OCI-LY7 (cell line): Measurements from ENCODE around the gene INSIG2. TPM values are rescaled to one million over a fixed set of nuclear protein-coding genes. Genes with fewer than 3 reads are reported as not detected.
A peak's percentile ranks its signal among the peaks of the same experiment; 100 is the strongest.

Source experiments
- BruUV-seq: library from RNA; stranded (reverse); fragments of 400-500 nt; replicated peaks from 2 replicates; lab custom pipeline; 2021; lab: Mats Ljungman, UMichigan
- CTCF ChIA-PET: fragments of 300-600 bp; sonication (Branson Sonifier 250); formaldehyde crosslinking; loops from one replicate; lab custom pipeline; 2022; ENCODE audit warnings: antibody characterized with exemption; ENCODE audit not compliant: unreplicated experiment; lab: Charles Lee
- POLR2A ChIA-PET: fragments of 300-600 bp; sonication (Branson Sonifier 250); formaldehyde crosslinking; loops from one replicate; lab custom pipeline; 2022; ENCODE audit warnings: antibody characterized with exemption; lab: Charles Lee
- DNase-seq: peaks from one replicate; pipeline ENCODE4 v3.0.0-alpha.2; 2015; ENCODE audit warnings: low spot score
- H2AFZ ChIP-seq: fragments of 200-600 bp; sonication (generic), shearing (Covaris generic); 2 replicates; pipeline ENCODE4 v1.6.1; 2014; ENCODE audit warnings: mild to moderate bottlenecking, antibody characterized with exemption, low read length, moderate library complexity
- H3K27ac ChIP-seq: fragments of 200-600 bp; sonication (generic); 2 replicates; pipeline ENCODE4 v1.5.1; 2014; ENCODE audit warnings: mixed run types, low read depth, mild to moderate bottlenecking, moderate library complexity, low read length, inconsistent platforms; ENCODE audit not compliant: poor library complexity, severe bottlenecking
- H3K36me3 ChIP-seq: fragments of 200-600 bp; sonication (generic); 2 replicates; pipeline ENCODE4 v1.6.1; 2014; ENCODE audit warnings: mild to moderate bottlenecking, antibody characterized with exemption, low read length, moderate library complexity, mixed read lengths; ENCODE audit not compliant: insufficient read depth
- H3K4me1 ChIP-seq: fragments of 200-600 bp; sonication (generic); 2 replicates; pipeline ENCODE4 v1.5.1; 2014; ENCODE audit warnings: mild to moderate bottlenecking, low read length; ENCODE audit not compliant: insufficient read depth, poor library complexity, severe bottlenecking
- H3K4me2 ChIP-seq: fragments of 200-600 bp; sonication (generic); 2 replicates; pipeline ENCODE4 v1.6.1; 2014; ENCODE audit warnings: mild to moderate bottlenecking, low read length
- H3K4me3 ChIP-seq: fragments of 200-600 bp; sonication (generic); 2 replicates; pipeline ENCODE4 v1.5.1; 2014; ENCODE audit warnings: mild to moderate bottlenecking, low read depth, low read length; ENCODE audit not compliant: poor library complexity, severe bottlenecking
- H3K79me2 ChIP-seq: fragments of 200-600 bp; sonication (generic); 2 replicates; pipeline ENCODE4 v1.6.1; 2016; ENCODE audit warnings: low read depth, mild to moderate bottlenecking, low read length, moderate library complexity, mixed read lengths; ENCODE audit not compliant: insufficient read depth
- H3K9me2 ChIP-seq: fragments of 200-600 bp; sonication (generic); 2 replicates; pipeline ENCODE4 v1.6.1; 2016; ENCODE audit warnings: mild to moderate bottlenecking, low read length, mixed read lengths; ENCODE audit not compliant: insufficient read depth
- H3K9me3 ChIP-seq: fragments of 200-600 bp; sonication (generic); 2 replicates; pipeline ENCODE4 v1.6.1; 2014; ENCODE audit warnings: mild to moderate bottlenecking, mixed run types, low read length, mixed read lengths
- H4K20me1 ChIP-seq: fragments of 200-600 bp; sonication (generic); 2 replicates; pipeline ENCODE4 v1.6.1; 2014; ENCODE audit warnings: mild to moderate bottlenecking, antibody characterized with exemption, low read length, moderate library complexity, mixed read lengths; ENCODE audit not compliant: insufficient read depth
- CTCF ChIP-seq: fragments of 200-600 bp; sonication (generic); conservative IDR thresholded peaks from 2 replicates; pipeline ENCODE4 v1.5.1; 2014; ENCODE audit warnings: mild to moderate bottlenecking, antibody characterized with exemption, low read length, moderate library complexity, mixed read lengths
- EZH2phosphoT487 ChIP-seq: fragments of 200-600 bp; sonication (generic); IDR thresholded peaks from 2 replicates; pipeline ENCODE4 v1.6.1; 2018; ENCODE audit warnings: low read depth, borderline replicate concordance, mild to moderate bottlenecking, mixed run types, antibody characterized with exemption, low read length, moderate library complexity, mixed read lengths
- intact Hi-C: fragments of 100-400 bp; cut with micrococcal nuclease; formaldehyde crosslinking; loops from one replicate; pipeline ENCODE4 v1.10.0; 2022; ENCODE audit not compliant: unreplicated experiment
- total RNA-seq, 2 experiments: library from RNA; depleted of rRNA in 1 of 2; stranded (reverse); fragments of >200 nt in 1 of 2; shearing (Covaris generic) in 1 of 2; gene quantifications; 2 replicates each; pipeline ENCODE4 v1.2.3, GENCODE V29; 2014 to 2022

INSIG2 gene
- total RNA-seq, 2 experiments from 2014 or later = 5.9 to 21.2 TPM

DNA sequence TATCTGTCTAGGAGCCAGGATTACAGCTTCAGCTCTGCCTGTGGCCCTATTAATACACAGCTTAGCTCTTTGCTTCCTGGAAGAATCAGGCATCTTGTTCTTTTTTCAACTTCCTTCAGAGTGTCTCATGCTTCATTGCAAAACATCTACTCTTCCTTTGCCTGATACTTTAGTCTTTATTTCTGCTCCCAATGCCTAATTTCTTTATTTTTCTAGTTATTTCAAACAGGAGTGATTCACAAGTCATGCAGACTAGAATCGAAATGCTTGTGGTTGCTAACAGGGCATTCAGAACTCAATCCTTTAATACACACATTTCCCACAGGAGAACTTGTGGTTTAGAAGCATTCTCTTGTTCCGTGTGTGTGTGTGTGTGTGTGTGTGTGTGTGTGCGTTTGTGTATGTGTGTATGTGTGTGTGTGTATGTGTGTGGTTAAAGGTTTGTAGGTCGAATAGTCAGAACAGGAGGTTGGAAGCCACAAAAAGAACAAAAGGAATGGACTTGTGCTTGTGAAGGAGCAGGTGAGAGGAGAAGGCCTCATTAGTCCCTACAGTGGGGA is 28.3 kb upstream of the INSIG2 start:
- H3K9me3 ChIP-seq = no peaks in the 10 kb centered on the region
- peak overlapping the region; percentile 49 for H3K4me2 ChIP-seq
- TF ChIP-seq EZH2phosphoT487 = no peak
- no peak for TF ChIP-seq CTCF
- no peaks in the 10 kb centered on the region for H4K20me1 ChIP-seq
- H3K79me2 ChIP-seq = no peaks in the 10 kb centered on the region
- intact Hi-C loops = loop anchor here (2.0 to 10.0 kb wide), 3 partner anchors 245 to 1305 kb away; partner anchors contain the start of genes C2orf76, DBI and DDX18
- ChIA-PET POLR2A (interaction anchor here (0.7 to 5.4 kb wide), 9 partner anchors 9 to 338 kb away, joined by 3 to 72 read pairs (median 5); partner anchors contain the start of gene CCDC93), CTCF (interaction anchor here (1.6 to 5.6 kb wide), 2 partner anchors 8 to 12 kb away, joined by 11 to 56 read pairs; no protein-coding TSS in a partner anchor)
- H3K36me3 ChIP-seq = no peaks in the 10 kb centered on the region
- no TSS peak for BruUV-seq
- no peak overlapping the region for H3K27ac ChIP-seq
- peak overlapping the region; percentile 99 for H2AFZ ChIP-seq
- H3K4me3 ChIP-seq = no peak overlapping the region
- peak; percentile 36 for DNase-seq
- H3K4me1 ChIP-seq = peaks cover 60% of the 10 kb centered on the region
- H3K9me2 ChIP-seq = no peaks in the 10 kb centered on the region

DNA sequence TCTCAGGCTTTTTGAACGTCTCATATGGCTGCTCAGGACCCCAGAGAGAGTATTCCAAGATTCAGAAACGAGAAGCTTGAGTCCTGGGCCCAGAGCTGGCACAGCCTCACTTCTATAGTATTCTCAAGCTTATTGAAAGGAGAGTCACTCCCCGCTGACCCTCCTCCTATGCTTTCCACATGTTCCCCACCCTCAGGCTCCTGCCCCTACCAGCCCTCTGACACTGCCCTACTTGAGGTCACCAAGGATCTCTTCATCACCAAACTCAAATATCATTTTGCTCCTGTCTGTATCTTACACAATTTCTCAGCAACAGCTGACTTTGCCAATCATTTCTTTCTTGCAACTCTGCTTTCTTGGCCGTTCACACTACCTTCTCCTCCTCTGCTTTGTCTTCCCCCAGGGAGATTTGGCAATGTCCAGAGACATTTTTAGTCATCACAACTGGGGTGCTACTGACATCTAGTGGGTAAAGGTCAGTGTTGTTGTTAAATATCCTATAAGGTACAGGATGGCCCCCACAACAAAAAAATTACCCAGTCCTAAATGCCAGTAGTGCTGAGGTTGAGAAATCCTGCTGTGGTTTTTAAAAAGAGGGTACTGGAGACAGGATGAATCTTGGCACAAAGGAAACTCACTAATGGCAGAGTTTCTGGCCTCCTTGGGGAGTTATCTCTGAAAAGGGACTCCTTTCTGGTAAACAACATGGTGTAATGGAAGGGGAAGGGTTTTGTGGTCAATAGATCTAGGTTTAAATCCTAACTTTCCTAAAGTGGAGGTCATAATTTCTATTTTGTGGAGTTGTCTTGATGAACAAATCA is 26.9 kb upstream of the INSIG2 start:
- intact Hi-C loops = loop anchor here (1.0 to 2.0 kb wide), 3 partner anchors 15 to 247 kb away; partner anchors contain the start of gene DDX18
- Histone ChIP-seq H3K9me2 (no peaks in the 10 kb centered on the region), H3K4me3 (no peak overlapping the region), H3K9me3 (no peaks in the 10 kb centered on the region), H4K20me1 (no peaks in the 10 kb centered on the region), H3K4me1 (peaks cover 47% of the 10 kb centered on the region), H3K27ac (no peak overlapping the region), H3K4me2 (no peak overlapping the region), H3K36me3 (no peaks in the 10 kb centered on the region), H3K79me2 (no peaks in the 10 kb centered on the region), H2AFZ (peak overlapping the region; percentile 24; the same call in 1 of the 2 replicates)
- ChIA-PET CTCF (interaction anchor here (0.7 to 5.6 kb wide), 3 partner anchors 10 to 29 kb away, joined by 5 to 56 read pairs (median 11); no protein-coding TSS in a partner anchor), POLR2A (interaction anchor here (0.6 to 5.4 kb wide), 7 partner anchors 10 to 507 kb away, joined by 3 to 72 read pairs (median 4); partner anchors contain the start of gene CCDC93)
- no TSS peak for BruUV-seq
- TF ChIP-seq EZH2phosphoT487 (no peak), CTCF (peak; percentile 92)
- peak; percentile 78 for DNase-seq
